Measurements from ENCODE around the gene ERCC6L2. TPM values are rescaled to one million over a fixed set of nuclear protein-coding genes. Genes with fewer than 3 reads are reported as not detected.
A peak's percentile ranks its signal among the peaks of the same experiment; 100 is the strongest.

The ERCC6L2 gene, protein sequence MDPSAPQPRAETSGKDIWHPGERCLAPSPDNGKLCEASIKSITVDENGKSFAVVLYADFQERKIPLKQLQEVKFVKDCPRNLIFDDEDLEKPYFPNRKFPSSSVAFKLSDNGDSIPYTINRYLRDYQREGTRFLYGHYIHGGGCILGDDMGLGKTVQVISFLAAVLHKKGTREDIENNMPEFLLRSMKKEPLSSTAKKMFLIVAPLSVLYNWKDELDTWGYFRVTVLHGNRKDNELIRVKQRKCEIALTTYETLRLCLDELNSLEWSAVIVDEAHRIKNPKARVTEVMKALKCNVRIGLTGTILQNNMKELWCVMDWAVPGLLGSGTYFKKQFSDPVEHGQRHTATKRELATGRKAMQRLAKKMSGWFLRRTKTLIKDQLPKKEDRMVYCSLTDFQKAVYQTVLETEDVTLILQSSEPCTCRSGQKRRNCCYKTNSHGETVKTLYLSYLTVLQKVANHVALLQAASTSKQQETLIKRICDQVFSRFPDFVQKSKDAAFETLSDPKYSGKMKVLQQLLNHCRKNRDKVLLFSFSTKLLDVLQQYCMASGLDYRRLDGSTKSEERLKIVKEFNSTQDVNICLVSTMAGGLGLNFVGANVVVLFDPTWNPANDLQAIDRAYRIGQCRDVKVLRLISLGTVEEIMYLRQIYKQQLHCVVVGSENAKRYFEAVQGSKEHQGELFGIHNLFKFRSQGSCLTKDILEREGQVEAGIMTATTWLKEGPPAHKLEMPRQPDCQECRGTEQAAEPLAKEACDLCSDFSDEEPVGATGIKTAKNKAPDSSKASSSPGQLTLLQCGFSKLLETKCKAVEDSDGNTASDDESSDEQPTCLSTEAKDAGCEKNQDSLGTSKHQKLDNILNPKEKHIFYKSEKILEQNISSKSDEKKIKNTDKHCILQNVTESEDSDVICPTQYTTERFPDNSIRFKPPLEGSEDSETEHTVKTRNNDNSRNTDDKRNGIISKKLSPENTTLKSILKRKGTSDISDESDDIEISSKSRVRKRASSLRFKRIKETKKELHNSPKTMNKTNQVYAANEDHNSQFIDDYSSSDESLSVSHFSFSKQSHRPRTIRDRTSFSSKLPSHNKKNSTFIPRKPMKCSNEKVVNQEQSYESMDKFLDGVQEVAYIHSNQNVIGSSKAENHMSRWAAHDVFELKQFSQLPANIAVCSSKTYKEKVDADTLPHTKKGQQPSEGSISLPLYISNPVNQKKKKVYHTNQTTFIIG (N-terminal part only)
- total RNA-seq: 61.2 and 73.0 TPM in 2 replicates

DNA sequence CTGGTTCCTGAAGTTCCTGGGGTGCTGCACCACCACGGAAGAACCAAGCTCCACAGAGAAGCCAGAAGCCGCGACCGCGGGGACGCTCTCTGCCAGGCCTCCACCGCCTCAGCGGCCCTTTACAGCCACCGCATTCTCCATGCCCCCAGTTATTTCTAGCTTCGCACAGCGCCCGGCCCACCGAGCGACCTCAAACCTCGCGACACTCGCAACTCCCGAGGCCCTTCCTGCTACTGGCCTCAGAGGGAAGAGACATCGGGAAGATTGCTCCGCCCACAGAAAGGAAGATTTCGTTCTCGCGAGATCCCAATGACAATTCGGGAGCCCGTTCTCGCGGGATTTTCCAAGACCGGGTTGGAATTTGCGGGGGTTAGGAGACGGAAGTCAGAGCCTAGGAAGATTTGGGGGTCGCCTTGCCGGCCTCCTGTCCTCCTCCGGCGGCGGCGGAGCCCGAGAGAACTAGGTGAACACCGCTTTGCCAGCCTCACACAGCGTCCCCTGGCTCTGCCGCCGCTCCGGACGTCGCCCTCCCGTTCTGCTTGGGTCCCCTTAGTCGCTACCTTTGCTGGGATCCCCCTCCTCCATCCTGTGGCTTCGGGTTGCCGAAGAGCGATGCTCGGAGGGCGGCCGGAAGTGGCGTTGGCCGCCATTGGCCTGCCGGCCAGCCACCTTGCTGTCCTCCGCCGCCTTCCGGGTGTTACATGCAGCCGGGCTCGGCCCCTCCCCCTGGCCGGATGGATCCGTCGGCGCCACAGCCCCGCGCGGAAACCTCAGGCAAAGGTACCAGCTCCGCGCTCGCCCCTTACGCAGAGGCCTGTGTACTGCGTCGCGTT, at the start of gene ERCC6L2:
Gene ERCC6L2, plus strand, starts transcription at position 387 of the 833 bp plus-strand sequence. Its CDS starts 348 bp downstream, at position 735.

Small RNA genes lying within 50 kb of the gene (small RNA-seq; reads per million reads assigned to genes)
- gene RNA5SP289 (not detected), gene RNU2-46P (4.0 reads per million, percentile 89 among the genes with 10 or more reads in this experiment)
